ENCODE data around the gene ADPRHL1.

- TF ChIP-seq CTCF (IDR thresholded peaks at IDR 0.05; ENCODE audit: insufficient read depth, low read depth, low read length), result no peak
- no peak for TF ChIP-seq EZH2 (IDR thresholded peaks at IDR 0.05; ENCODE audit: insufficient read depth, low read length)
These were observed 16.3 kb upstream of the ADPRHL1 start for GRCh38 chr13:113469582-113469981.
